Choroid plexus epithelial cell (primary cell): ENCODE data around the gene SLC26A4.
"Not testable (repeated sequence)": the region's sequence is repeated elsewhere in the genome, so short reads cannot be mapped to it uniquely, and the experiment has no call there.

Experiments used
- DNase-seq: peaks from one replicate; pipeline ENCODE4 v3.0.0-alpha.2; 2010; ENCODE audit warnings: low read depth
- H3K4me3 ChIP-seq: 2 replicates; pipeline ENCODE4 v1.5.1; 2011; ENCODE audit warnings: low read depth, mild to moderate bottlenecking, control low read depth, low read length, moderate library complexity
- TF ChIP-seq, protein P1 (sequence below): conservative IDR thresholded peaks from 2 replicates; pipeline ENCODE4 v1.5.1; 2011; ENCODE audit warnings: low read depth, mild to moderate bottlenecking, control low read depth, inconsistent platforms, low read length, moderate library complexity

SLC26A4 gene

DNA sequence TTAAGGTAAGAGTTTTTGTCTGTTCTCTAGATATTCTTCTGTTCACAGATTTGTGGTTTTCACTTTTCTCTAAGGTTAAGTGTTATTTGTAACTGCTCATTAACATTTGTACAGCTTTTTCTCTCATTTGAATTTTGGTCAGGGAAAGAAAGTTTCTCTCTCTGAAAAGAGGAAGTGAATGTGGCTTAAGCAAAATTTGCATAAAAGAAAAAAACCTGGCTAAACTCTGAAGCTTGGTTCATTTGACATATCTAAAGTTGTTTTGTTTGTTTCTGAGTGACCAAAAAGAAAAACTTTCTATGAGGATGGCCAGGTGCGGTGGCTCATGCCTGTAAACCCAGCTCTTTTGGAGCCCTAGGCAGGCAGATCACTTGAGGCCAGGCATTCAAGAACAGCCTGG, 22.0 kb upstream of the SLC26A4 start:
- no peak overlapping the region for H3K4me3 ChIP-seq
- TF ChIP-seq, protein P1, sequence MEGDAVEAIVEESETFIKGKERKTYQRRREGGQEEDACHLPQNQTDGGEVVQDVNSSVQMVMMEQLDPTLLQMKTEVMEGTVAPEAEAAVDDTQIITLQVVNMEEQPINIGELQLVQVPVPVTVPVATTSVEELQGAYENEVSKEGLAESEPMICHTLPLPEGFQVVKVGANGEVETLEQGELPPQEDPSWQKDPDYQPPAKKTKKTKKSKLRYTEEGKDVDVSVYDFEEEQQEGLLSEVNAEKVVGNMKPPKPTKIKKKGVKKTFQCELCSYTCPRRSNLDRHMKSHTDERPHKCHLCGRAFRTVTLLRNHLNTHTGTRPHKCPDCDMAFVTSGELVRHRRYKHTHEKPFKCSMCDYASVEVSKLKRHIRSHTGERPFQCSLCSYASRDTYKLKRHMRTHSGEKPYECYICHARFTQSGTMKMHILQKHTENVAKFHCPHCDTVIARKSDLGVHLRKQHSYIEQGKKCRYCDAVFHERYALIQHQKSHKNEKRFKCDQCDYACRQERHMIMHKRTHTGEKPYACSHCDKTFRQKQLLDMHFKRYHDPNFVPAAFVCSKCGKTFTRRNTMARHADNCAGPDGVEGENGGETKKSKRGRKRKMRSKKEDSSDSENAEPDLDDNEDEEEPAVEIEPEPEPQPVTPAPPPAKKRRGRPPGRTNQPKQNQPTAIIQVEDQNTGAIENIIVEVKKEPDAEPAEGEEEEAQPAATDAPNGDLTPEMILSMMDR, result no peak
- DNase-seq, result no peak

DNA sequence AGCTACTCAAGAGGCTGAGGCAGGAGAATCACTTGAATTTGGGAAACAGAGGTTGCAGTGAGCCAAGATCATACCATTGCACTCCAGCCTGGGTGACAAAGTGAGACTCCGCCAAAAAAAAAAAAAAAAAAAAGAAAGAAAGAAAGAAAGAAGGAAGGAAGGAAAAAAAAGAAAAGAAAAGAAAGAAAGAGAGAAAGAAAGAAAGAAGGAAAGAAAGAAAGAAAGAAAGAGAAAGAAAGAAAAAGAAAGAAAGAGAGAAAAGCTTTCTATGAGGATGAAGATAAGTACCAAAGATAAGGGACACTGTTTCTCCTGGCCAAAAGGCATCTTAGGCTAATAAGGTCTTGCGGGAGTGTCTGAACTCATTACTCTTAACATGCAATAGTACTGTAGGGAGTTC, 21.6 kb upstream of the SLC26A4 start:
- H3K4me3 ChIP-seq, result not testable (repeated sequence)

DNA sequence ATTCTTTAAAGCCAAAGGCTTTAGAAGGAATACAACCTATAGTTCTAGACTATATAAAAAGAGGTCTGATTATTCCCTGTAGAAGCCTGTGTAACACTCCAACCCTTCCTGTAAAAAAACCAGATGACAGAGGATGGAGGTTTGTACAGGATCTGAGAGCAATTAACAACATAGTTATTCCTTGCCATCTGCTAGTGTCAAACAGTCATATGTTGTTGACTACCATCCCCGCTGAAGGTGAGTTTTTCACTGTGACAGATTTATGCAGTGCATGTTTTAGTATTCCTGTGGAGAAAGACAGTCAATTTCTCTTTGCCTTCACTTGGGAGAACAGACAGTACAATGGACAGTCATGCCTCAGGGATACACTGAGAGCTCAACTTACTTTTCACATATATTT, 19.0 kb upstream of the SLC26A4 start:
- DNase-seq, result no peak
- TF ChIP-seq, protein P1, result no peak
- no peak overlapping the region for H3K4me3 ChIP-seq

More for the DNA sequence above, 21.6 kb upstream of the SLC26A4 start:
- DNase-seq, result not testable (repeated sequence)

DNA sequence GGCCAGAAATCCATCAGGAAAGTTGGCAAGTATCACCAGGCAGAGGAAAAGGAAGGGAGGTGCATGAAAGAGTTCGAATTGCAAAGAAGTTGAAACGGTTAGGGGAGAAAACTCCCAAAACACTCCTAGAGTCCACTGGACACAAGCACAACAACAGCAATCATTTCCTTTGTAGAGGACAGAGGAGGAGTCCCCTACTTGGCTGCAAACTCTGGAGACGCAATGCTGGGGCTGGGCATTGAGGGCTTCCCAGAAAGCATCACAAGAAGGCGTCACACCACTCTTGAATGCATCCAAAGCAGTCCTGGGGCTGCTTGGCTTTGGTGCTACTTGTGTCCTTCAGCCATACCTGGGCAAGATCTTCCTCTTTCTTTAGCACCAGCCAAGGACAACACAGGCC, 18.1 kb upstream of the SLC26A4 start:
- H3K4me3 ChIP-seq, result no peak overlapping the region
- DNase-seq, result no peak
- TF ChIP-seq, protein P1, result no peak

DNA sequence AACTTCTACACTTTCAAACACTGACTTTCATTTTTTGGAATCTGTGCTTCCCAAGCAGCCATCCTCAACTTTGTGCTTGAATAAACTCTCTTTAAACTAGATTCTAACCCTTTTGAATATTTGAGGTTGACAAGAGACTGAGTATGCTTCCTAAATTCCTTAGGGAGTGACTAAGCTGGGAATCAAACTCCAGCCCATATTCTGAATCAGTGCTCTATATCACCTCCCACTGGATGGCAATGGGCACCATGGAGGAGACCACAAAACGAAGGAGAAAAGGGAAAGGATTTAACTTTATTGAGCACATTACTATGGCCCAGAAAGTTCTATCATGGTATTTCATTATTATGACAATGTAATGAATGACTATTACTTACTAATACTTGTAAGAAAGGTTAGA, 17.2 kb upstream of the SLC26A4 start:
- H3K4me3 ChIP-seq, result no peak overlapping the region
- peak; percentile 55 for DNase-seq
- TF ChIP-seq, protein P1, result peak; percentile 42

DNA sequence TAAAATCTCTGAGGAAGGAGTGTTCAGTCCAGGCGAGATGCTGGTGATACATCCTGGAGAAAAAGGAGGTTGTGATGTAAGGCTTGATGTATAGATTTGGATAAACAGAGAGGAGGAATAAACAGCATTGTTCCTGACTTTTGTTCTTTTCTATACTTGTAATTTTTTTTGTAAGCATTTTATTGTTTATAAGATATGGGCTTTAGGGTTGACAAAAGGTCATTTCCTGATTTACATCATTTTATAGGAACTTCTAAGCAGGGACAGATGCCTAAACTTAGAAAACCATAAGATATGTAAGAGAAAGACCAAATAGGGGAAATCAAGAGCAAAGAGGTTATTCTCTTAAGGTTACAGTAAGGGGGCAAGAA, 16.7 kb upstream of the SLC26A4 start:
- TF ChIP-seq, protein P1, result no peak
- DNase-seq, result no peak
- H3K4me3 ChIP-seq, result no peak overlapping the region

DNA sequence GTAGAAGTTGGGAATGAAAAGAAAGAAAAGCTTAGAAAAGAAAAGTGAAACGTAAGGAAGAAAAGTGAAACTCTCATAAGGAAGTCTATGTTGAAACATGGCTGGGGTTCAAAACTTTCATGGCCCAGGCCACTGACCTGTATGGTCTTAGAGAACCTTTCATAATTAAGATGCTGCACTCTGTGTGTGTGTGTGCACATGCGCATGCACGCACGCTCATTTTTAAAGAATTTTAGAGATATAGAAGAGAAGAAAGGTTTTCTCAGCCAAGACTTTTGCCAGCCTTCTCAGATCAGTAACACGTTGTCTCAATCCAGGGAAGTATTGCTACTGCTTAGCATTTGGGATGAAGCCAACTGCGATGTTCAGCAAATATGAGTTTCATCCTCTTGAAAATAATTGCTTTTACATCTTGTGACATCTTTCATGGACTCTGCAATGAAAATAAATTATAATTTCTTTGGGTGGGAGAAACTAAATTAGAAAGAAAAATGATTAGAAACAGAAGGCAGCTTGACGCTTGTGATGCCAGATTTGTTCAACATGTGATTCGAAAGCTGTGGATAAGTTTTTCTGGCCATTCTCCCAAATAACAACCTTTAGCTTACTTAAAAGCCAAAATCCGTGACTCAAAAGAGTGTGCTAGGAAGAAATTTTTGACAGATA, 16.2 kb upstream of the SLC26A4 start:
- TF ChIP-seq, protein P1, result no peak
- DNase-seq, result no peak

More for the DNA sequence above, 16.2 kb upstream of the SLC26A4 start:
- no peak overlapping the region for H3K4me3 ChIP-seq
